ENCODE data around the gene CENPC. TPM values are rescaled to one million over a fixed set of nuclear protein-coding genes. Genes with fewer than 3 reads are reported as not detected.
"Not testable (repeated sequence)": the region's sequence is repeated elsewhere in the genome, so short reads cannot be mapped to it uniquely, and the experiment has no call there.

Gene CENPC
- total and polyA plus RNA-seq, 7 donors: 4.9 to 30.0 (median 20.6) TPM

DNA sequence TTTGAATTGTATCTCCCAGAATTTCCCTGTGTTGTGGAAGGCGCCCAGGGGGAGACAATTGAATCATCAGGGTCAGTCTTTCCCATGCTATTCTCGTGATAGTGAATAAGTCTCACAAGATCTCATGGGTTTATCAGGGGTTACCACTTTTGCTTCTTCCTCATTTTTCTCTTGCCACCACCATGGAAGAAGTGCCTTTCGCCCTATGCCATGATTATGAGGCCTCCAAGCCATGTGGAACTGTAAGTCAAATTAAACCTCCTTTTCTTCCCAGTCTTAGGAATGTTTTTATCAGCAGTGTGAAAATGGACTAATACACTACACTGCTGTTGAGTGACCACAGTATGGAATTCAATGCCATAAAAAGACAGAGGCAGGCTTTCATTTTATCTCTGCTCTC, 12.2 kb downstream of the CENPC start:
- intact Hi-C loops (cut with DNase I): no loop called here
- Histone ChIP-seq H3K4me1 (peaks cover 0 to 8% (median 0%) of the 10 kb centered on the region in 4 donors), H3K9me3 (no peaks in the 10 kb centered on the region), H3K27me3 (no peaks in the 10 kb centered on the region), H3K36me3 (peaks cover 9 to 84% (median 11%) of the 10 kb centered on the region in 4 donors), H3K27ac (no peak overlapping the region), H3K4me3 (no peak overlapping the region)
- DNase-seq: no peak
- WGBS, 2 donors: 98% methylated on average over 3 of the region's 3 CpGs
- TF ChIP-seq POLR2A (IDR thresholded peaks at IDR 0.05) (no peak), CTCF (IDR thresholded peaks at IDR 0.05) (no peak), EP300 (IDR thresholded peaks at IDR 0.05) (no peak), POLR2AphosphoS5 (IDR thresholded peaks at IDR 0.05) (no peak)

- H3K9me3 ChIP-seq; H3K4me1 ChIP-seq; intact Hi-C loops (cut with DNase I); H3K27ac ChIP-seq; DNase-seq; H3K27me3 ChIP-seq; H3K4me3 ChIP-seq: not testable (repeated sequence)
- WGBS, 2 donors: 81 to 94% methylated on average over 4 of the region's 4 CpGs
- H3K36me3 ChIP-seq: peaks cover 8 to 77% (median 10%) of the 10 kb centered on the region in 4 donors
Observed at GRCh38 chr4:67532397-67532796, 12.9 kb downstream of the CENPC start.

DNA sequence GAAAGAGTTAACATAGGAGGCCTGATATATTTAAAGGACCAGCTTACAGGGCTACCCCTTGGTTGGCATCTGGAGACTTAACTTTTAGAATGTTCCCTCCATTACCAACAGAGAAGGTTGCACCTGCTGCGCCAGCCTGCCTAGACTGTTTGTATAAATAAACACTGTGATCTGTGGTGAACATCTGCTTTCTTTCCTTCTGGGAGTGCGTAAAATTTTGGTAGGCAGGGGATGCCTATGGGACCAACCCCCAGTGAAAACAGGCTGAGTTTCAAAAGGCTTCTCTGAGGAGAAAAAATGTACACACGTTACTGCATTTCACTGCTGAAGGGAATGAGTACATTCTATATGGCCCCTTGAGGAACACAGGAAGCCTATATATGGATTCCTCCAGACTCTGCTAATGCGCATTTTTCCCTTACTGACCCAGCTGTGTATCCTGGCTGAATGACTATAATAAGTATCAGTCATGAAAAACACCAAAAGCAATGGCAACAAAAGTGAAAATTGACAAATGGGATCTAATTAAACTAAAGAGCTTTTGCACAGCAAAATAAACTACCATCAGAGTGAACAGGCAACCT, 13.8 kb downstream of the CENPC start:
- intact Hi-C loops (cut with DNase I): no loop called here
- Histone ChIP-seq H3K4me1 (peaks cover 0 to 8% (median 0%) of the 10 kb centered on the region in 4 donors), H3K27ac (no peak overlapping the region), H3K9me3 (no peaks in the 10 kb centered on the region), H3K36me3 (peaks cover 5 to 68% (median 8%) of the 10 kb centered on the region in 4 donors), H3K4me3 (no peak overlapping the region), H3K27me3 (no peaks in the 10 kb centered on the region)
- DNase-seq: no peak
- no peak for TF ChIP-seq EP300 (IDR thresholded peaks at IDR 0.05)
- TF ChIP-seq CTCF (IDR thresholded peaks at IDR 0.05): no peak
- TF ChIP-seq POLR2A (IDR thresholded peaks at IDR 0.05): no peak
- TF ChIP-seq POLR2AphosphoS5 (IDR thresholded peaks at IDR 0.05): no peak
- WGBS, 2 donors: 82 to 87% methylated on average over 4 of the region's 4 CpGs

DNA sequence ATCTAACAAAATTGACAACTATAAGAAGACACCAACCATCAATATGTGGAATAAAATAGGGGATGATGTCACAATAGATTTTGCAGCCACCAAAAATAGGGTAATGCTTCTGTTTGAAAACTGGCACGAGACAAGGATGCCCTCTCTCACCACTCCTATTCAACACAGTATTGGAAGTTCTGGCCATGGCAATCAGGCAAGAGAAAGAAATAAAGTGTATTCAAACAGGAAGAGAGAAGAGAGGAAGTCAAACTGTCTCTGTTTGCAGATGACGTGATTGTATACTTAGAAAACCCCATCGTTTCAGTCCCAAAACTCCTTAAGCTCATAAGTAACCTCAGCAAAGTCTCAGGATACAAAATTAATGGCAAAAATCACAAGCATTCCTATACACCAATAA, 21.2 kb downstream of the CENPC start:
- H3K4me1 ChIP-seq: peaks cover 0 to 13% (median 9%) of the 10 kb centered on the region in 4 donors
- intact Hi-C loops (cut with DNase I); H3K4me3 ChIP-seq; H3K27ac ChIP-seq; H3K27me3 ChIP-seq; DNase-seq; H3K36me3 ChIP-seq; H3K9me3 ChIP-seq: not testable (repeated sequence)
- 60 to 83% methylated on average over 3 of the region's 3 CpGs for WGBS, 2 donors

- WGBS, 2 donors: 89 to 91% methylated on average over 10 of the region's 10 CpGs
- DNase-seq: no peak
- H3K9me3 ChIP-seq: no peaks in the 10 kb centered on the region
- intact Hi-C loops (cut with DNase I): no loop called here
- peaks cover 0 to 13% (median 9%) of the 10 kb centered on the region in 4 donors for H3K4me1 ChIP-seq
- no peaks in the 10 kb centered on the region for H3K27me3 ChIP-seq
- no peak overlapping the region for H3K4me3 ChIP-seq
- H3K27ac ChIP-seq: peak overlapping the region in 1 of 4 donors; percentile 6
- H3K36me3 ChIP-seq: peaks cover 0 to 8% (median 0%) of the 10 kb centered on the region in 4 donors
- TF ChIP-seq POLR2AphosphoS5 (IDR thresholded peaks at IDR 0.05) (no peak), CTCF (IDR thresholded peaks at IDR 0.05) (no peak), EP300 (IDR thresholded peaks at IDR 0.05) (no peak), POLR2A (IDR thresholded peaks at IDR 0.05) (no peak)
Observed at GRCh38 chr4:67522851-67523671, 22.2 kb downstream of the CENPC start.

Data from sigmoid colon (tissue), 7 donors.